ENCODE measurements around the gene SLC8A3. TPM values are rescaled to one million over a fixed set of nuclear protein-coding genes. Genes with fewer than 3 reads are reported as not detected.
A peak's percentile ranks its signal among the peaks of the same experiment; 100 is the strongest.

Gene SLC8A3
- total RNA-seq, 1 donor from 2014 or later: 0.24 TPM

- Mint-ChIP-seq H3K4me1 (no peaks in the 10 kb centered on the region), H3K27ac (no peak overlapping the region), H3K36me3 (no peaks in the 10 kb centered on the region), H3K4me3 (no peak overlapping the region), H3K27me3 (ENCODE audit: insufficient read depth, low read depth) (peaks cover 7% of the 10 kb centered on the region), H3K9me3 (peaks cover 8% of the 10 kb centered on the region)
- no peak overlapping the region for H3K4me2 ChIP-seq
- TF ChIP-seq EZH2phosphoT487 (IDR thresholded peaks at IDR 0.05) (no peak), EZH2 (IDR thresholded peaks at IDR 0.05) (no peak)
- TF ChIP-seq, protein P1, sequence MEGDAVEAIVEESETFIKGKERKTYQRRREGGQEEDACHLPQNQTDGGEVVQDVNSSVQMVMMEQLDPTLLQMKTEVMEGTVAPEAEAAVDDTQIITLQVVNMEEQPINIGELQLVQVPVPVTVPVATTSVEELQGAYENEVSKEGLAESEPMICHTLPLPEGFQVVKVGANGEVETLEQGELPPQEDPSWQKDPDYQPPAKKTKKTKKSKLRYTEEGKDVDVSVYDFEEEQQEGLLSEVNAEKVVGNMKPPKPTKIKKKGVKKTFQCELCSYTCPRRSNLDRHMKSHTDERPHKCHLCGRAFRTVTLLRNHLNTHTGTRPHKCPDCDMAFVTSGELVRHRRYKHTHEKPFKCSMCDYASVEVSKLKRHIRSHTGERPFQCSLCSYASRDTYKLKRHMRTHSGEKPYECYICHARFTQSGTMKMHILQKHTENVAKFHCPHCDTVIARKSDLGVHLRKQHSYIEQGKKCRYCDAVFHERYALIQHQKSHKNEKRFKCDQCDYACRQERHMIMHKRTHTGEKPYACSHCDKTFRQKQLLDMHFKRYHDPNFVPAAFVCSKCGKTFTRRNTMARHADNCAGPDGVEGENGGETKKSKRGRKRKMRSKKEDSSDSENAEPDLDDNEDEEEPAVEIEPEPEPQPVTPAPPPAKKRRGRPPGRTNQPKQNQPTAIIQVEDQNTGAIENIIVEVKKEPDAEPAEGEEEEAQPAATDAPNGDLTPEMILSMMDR (IDR thresholded peaks at IDR 0.05): no peak
- no peak for DNase-seq (ENCODE audit: low spot score)
- H3K9me3 ChIP-seq (ENCODE audit: low read depth): no peaks in the 10 kb centered on the region
- H3K4me1 ChIP-seq: no peaks in the 10 kb centered on the region
- H3K4me3 ChIP-seq: no peak overlapping the region
- no peak overlapping the region for H2AFZ ChIP-seq (replicated peaks)
- H3K9ac ChIP-seq: no peak overlapping the region
- no peak overlapping the region for H3K27ac ChIP-seq
- no peaks in the 10 kb centered on the region for H3K36me3 ChIP-seq
- H4K20me1 ChIP-seq (ENCODE audit: low read depth): no peaks in the 10 kb centered on the region
- no peaks in the 10 kb centered on the region for H3K27me3 ChIP-seq
- H3F3A ChIP-seq (ENCODE audit: low read depth): no peaks in the 10 kb centered on the region
- no peaks in the 10 kb centered on the region for H3K79me2 ChIP-seq (ENCODE audit: low read depth)
These were observed 22.1 kb downstream of the SLC8A3 start for GRCh38 chr14:70166530-70167203.

- no peak overlapping the region for H3K4me3 ChIP-seq
- no peaks in the 10 kb centered on the region for H3F3A ChIP-seq (ENCODE audit: low read depth)
- DNase-seq (ENCODE audit: low spot score): no peak
- no peak overlapping the region for H2AFZ ChIP-seq (replicated peaks)
- Mint-ChIP-seq H3K27ac (no peak overlapping the region), H3K27me3 (ENCODE audit: insufficient read depth, low read depth) (peaks cover 2% of the 10 kb centered on the region), H3K4me1 (no peaks in the 10 kb centered on the region), H3K36me3 (no peaks in the 10 kb centered on the region), H3K9me3 (peaks cover 6% of the 10 kb centered on the region), H3K4me3 (no peak overlapping the region)
- H3K9me3 ChIP-seq (ENCODE audit: low read depth): no peaks in the 10 kb centered on the region
- no peaks in the 10 kb centered on the region for H3K4me1 ChIP-seq
- H4K20me1 ChIP-seq (ENCODE audit: low read depth): no peaks in the 10 kb centered on the region
- no peak overlapping the region for H3K27ac ChIP-seq
- peaks cover 8% of the 10 kb centered on the region for H3K27me3 ChIP-seq
- H3K9ac ChIP-seq: no peak overlapping the region
- H3K36me3 ChIP-seq: no peaks in the 10 kb centered on the region
- no peak overlapping the region for H3K4me2 ChIP-seq
- TF ChIP-seq EZH2 (IDR thresholded peaks at IDR 0.05) (no peak), EZH2phosphoT487 (IDR thresholded peaks at IDR 0.05) (no peak)
- TF ChIP-seq, protein P1 (IDR thresholded peaks at IDR 0.05): no peak
- no peaks in the 10 kb centered on the region for H3K79me2 ChIP-seq (ENCODE audit: low read depth)
These were observed 26.4 kb downstream of the SLC8A3 start for GRCh38 chr14:70162358-70162757.

DNA sequence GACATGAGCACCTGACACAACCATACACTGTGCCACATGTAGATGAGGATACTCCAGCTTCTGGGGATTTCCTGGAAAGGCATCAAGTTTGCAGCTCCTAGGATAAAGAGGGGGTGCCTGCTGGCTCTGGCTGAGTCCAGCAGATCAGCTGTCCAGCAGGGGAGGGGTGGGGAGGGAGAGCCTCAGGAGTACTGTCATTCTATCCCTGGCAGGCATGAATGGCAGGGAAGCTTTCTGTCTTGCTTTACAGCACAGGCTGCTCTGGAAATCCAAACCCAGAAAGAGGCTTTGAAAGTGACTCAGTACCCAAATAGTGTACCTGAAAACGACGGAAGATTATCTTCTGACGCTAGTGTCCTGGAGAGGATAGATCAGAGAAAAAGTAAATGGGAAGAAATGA is 32.2 kb downstream of the SLC8A3 start:
- Histone ChIP-seq H3K79me2 (ENCODE audit: low read depth) (no peaks in the 10 kb centered on the region), H3K36me3 (no peaks in the 10 kb centered on the region), H4K20me1 (ENCODE audit: low read depth) (no peaks in the 10 kb centered on the region), H3K27me3 (peaks cover 28% of the 10 kb centered on the region), H3K4me1 (peaks cover 24% of the 10 kb centered on the region), H3K9ac (no peak overlapping the region), H3K4me2 (no peak overlapping the region), H3K27ac (no peak overlapping the region), H3K9me3 (ENCODE audit: low read depth) (no peaks in the 10 kb centered on the region), H3K4me3 (no peak overlapping the region), H2AFZ (replicated peaks) (no peak overlapping the region), H3F3A (ENCODE audit: low read depth) (peaks cover 8% of the 10 kb centered on the region)
- Mint-ChIP-seq H3K4me3 (no peak overlapping the region), H3K27ac (no peak overlapping the region), H3K9me3 (no peaks in the 10 kb centered on the region), H3K27me3 (ENCODE audit: insufficient read depth, low read depth) (peaks cover 3% of the 10 kb centered on the region), H3K4me1 (peaks cover 12% of the 10 kb centered on the region), H3K36me3 (no peaks in the 10 kb centered on the region)
- no peak for TF ChIP-seq EZH2phosphoT487 (IDR thresholded peaks at IDR 0.05)
- TF ChIP-seq, protein P1 (IDR thresholded peaks at IDR 0.05): no peak
- peak; percentile 21 for DNase-seq (ENCODE audit: low spot score)

Data from neural progenitor cell (in vitro differentiated cells).